ENCODE data around the gene AMOTL2.
A peak's percentile ranks its signal among the peaks of the same experiment; 100 is the strongest.

The AMOTL2 gene

DNA sequence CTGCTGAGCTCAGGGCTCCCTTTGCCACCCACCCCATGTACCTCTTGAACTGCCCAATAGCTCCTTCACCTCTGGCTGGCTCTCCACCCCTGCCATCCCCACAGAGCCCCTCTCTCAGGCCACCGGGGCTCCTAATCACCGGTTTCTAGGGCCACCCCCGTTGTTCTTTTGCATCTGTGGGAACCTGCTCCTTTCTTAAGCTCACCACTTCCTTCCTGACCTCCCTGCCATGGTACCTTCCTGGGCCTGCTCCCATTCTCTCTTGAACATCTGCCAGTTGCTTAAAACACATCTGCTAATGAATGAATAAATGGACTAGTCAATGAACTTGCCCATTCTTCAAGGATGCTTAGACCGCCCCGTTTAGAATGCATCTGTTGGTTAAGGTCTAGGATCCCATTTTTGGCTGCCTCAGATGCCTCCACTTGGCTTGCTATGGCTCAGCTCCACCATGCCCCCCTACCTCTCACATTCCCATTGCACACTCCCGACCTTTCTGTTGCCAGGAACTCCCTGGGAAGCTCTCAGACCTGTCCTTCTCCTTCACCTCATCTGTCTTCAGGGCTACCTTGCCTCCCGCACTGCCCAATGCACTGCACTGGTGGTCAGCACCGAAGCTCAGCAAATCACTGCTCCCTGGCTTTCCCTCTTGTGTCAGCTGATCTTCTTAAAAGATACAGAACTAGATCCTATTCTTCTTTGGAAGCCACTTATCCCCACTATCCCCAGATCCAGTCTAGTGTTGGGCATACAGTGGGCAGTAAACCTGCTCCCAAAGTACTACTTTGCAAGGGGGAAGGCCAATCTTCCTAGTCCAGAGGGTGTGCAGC is 9.1 kb downstream of the AMOTL2 start:
- H3K27ac ChIP-seq = no peak overlapping the region
- H3K4me3 ChIP-seq (ENCODE audit: low read depth, low read length) = no peak overlapping the region
- no peaks in the 10 kb centered on the region for H3K27me3 ChIP-seq (ENCODE audit: control insufficient read depth, insufficient read depth, low read length)
- H3K4me1 ChIP-seq = peaks cover 40% of the 10 kb centered on the region
- no peaks in the 10 kb centered on the region for H3K79me2 ChIP-seq
- no peaks in the 10 kb centered on the region for H3K36me3 ChIP-seq (ENCODE audit: control insufficient read depth, insufficient read depth, low read length)
- no peak overlapping the region for H2AFZ ChIP-seq
- no peak overlapping the region for H3K9ac ChIP-seq
- H3K4me2 ChIP-seq (ENCODE audit: low read length) = no peak overlapping the region
- H3K9me3 ChIP-seq (ENCODE audit: control insufficient read depth, low read length) = no peaks in the 10 kb centered on the region
- no peak for TF ChIP-seq CTCF (IDR thresholded peaks at IDR 0.05)

DNA sequence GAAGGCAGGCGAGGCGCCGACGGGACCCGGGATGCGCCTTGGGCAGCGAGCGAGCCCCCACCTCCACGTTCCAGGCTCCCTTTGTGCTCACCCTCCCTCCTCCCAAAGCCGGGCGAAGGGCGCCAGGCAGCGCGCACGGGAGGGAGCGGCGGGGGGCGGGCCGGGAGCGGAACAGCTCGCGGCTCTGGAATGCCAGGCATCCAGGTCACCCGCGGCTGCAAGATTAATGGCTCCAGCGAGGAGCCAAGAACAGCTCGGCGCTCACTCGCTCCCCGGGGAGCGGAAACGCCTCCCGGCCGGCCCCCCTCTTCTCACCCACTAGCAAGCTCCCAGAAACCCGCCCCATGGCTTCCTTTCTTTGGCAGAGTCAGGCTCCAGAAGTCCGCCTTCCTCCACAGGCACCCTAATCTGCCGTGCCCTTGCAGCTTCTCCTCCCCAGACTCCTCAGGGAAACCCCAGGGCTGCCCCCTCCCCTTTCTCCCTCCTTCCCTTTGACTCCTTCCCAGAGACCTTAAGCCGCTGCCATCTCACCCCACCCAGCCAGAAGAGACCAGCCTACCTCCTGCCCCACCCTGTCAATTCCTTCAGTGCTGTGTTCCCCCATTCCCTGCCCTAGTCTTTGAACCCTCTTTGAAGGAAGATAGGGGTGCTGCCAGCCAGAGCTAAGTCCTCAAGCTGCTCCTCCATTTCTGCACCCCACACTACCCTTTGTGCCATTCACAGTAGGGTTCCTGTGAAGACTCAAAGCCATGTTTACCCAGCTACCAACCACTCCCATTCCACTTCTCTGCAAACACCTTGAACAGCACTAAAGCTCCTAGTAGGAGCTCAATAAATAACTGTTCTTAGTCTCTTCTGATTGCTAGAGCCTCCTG is 9.9 kb downstream of the AMOTL2 start:
- no peak overlapping the region for H3K4me3 ChIP-seq (ENCODE audit: low read depth, low read length)

DNA sequence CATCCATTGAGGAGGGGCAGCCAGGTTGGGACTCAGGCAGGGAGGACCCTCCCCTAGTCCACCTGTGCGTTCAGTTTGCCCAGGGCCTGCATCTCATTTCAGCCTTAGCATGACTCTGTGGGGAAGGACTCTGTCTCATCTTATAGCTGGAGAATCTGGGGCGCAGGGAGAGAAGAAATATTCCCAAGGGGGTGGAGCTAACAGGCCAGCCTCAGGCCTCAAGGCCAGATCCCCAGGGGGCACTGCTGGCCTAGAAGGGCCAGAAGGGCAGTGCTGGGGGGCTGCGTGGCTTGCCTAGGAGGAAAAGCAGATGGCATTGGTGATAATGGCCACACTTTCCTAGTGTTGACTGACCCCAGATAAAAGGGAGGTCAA is 10.9 kb downstream of the AMOTL2 start:
- Histone ChIP-seq H3K36me3 (ENCODE audit: control insufficient read depth, insufficient read depth, low read length) (no peaks in the 10 kb centered on the region), H3K4me1 (peaks cover 35% of the 10 kb centered on the region), H3K79me2 (no peaks in the 10 kb centered on the region), H3K27ac (peak overlapping the region; percentile 5), H2AFZ (no peak overlapping the region), H3K4me2 (ENCODE audit: low read length) (peak overlapping the region; percentile 59), H3K9ac (no peak overlapping the region), H3K9me3 (ENCODE audit: control insufficient read depth, low read length) (no peaks in the 10 kb centered on the region), H3K27me3 (ENCODE audit: control insufficient read depth, insufficient read depth, low read length) (no peaks in the 10 kb centered on the region), H3K4me3 (ENCODE audit: low read depth, low read length) (no peak overlapping the region)
- TF ChIP-seq CTCF (IDR thresholded peaks at IDR 0.05) = no peak

More for the DNA sequence above, 9.9 kb downstream of the AMOTL2 start:
- Histone ChIP-seq H3K4me1 (peaks cover 32% of the 10 kb centered on the region), H3K9me3 (ENCODE audit: control insufficient read depth, low read length) (no peaks in the 10 kb centered on the region), H3K79me2 (no peaks in the 10 kb centered on the region), H3K27me3 (ENCODE audit: control insufficient read depth, insufficient read depth, low read length) (no peaks in the 10 kb centered on the region), H3K9ac (no peak overlapping the region), H3K4me2 (ENCODE audit: low read length) (peak overlapping the region; percentile 59), H2AFZ (peak overlapping the region; percentile 41), H3K27ac (peak overlapping the region; percentile 8), H3K36me3 (ENCODE audit: control insufficient read depth, insufficient read depth, low read length) (no peaks in the 10 kb centered on the region)
- no peak for TF ChIP-seq CTCF (IDR thresholded peaks at IDR 0.05)

DNA sequence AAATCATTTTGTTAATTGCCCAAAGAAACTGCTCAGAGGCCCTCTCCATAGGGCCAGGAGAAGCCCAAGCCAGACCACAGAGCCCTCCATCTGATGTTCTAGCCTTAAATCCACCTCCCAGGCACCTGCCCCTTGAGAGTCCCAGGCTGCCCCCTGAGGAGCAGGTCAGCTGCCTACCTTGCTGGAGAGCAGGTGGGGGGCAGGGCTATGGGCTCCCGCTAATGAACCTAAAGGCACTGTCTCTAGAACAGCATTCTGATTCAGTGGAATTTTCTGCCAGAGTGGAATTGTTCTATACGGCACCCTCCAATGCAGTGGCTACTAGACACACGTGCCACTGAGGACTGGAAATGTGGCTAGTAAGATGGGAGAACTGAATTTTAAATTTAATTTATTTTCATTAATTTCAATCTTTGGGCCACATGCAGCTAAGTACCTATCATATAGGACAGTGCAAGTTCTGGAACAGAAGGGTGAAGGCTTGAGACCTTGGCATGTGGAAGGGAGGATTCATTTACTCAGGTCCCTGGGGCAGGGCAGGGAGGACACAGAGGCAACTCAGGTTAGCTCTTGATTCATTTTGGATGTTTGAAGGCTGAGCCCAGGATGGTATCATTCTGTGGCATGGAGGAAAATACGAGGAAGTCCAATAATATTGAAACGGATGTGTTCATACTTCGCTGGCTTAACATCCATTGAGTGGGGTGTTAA is 11.4 kb downstream of the AMOTL2 start:
- Histone ChIP-seq H3K4me2 (ENCODE audit: low read length) (no peak overlapping the region), H2AFZ (no peak overlapping the region), H3K9ac (no peak overlapping the region), H3K27ac (no peak overlapping the region), H3K79me2 (no peaks in the 10 kb centered on the region), H3K4me1 (peaks cover 40% of the 10 kb centered on the region), H3K36me3 (ENCODE audit: control insufficient read depth, insufficient read depth, low read length) (no peaks in the 10 kb centered on the region), H3K9me3 (ENCODE audit: control insufficient read depth, low read length) (no peaks in the 10 kb centered on the region), H3K27me3 (ENCODE audit: control insufficient read depth, insufficient read depth, low read length) (no peaks in the 10 kb centered on the region), H3K4me3 (ENCODE audit: low read depth, low read length) (no peak overlapping the region)
- no peak for TF ChIP-seq CTCF (IDR thresholded peaks at IDR 0.05)
